ENCODE data around the gene HERC5. TPM values are rescaled to one million over a fixed set of nuclear protein-coding genes. Genes with fewer than 3 reads are reported as not detected.

Gene HERC5
- total RNA-seq, 1 experiment from 2014 or later, result 17.2 TPM

DNA sequence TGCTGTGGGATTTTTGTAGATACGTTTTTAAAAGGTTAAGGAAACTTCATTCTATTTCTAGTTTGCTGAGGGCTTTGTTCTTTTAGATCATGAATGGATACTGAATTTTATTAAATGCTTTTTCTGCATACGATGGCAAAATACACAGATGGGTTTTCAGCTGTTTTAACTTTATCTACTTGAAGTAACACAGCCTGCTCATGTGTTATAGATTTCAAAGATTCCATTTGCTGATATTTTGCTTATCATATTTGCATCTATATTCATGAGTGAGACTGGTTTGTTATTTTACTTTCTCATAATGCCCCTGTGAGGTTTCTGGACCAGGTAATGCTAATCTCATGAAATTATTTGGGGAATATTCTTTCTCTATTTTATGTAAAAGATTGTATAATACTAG is 34.5 kb upstream of the HERC5 start:
- no peaks in the 10 kb centered on the region for H3K9me3 ChIP-seq (ENCODE audit: control insufficient read depth, low read depth, low read length)
- no CpG with 5 or more reads among the region's 2 CpGs for WGBS (ENCODE audit: extremely low coverage, insufficient read length, low lambda C conversion rate)
- no peak overlapping the region for H2BK12ac ChIP-seq (ENCODE audit: insufficient read length, low read depth, low read length)
- no peak overlapping the region for H2BK15ac ChIP-seq (ENCODE audit: low read depth, low read length)
- no peak overlapping the region for H4K8ac ChIP-seq (replicated peaks; ENCODE audit: insufficient read length, low read depth, low read length)
- no peaks in the 10 kb centered on the region for H3K23me2 ChIP-seq (ENCODE audit: insufficient read length, low read depth, low read length, poor library complexity, severe bottlenecking)
- H2AK5ac ChIP-seq (ENCODE audit: insufficient read length, low read length), result no peak overlapping the region
- H4K91ac ChIP-seq (ENCODE audit: insufficient read length, low read depth, low read length), result no peak overlapping the region
- H3K56ac ChIP-seq (ENCODE audit: insufficient read length, low read depth, low read length), result no peak overlapping the region
- H3K18ac ChIP-seq (ENCODE audit: insufficient read length, low read depth, low read length), result no peak overlapping the region
- H3T11ph ChIP-seq (ENCODE audit: low read length), result no peak overlapping the region
- TF ChIP-seq, protein P1, sequence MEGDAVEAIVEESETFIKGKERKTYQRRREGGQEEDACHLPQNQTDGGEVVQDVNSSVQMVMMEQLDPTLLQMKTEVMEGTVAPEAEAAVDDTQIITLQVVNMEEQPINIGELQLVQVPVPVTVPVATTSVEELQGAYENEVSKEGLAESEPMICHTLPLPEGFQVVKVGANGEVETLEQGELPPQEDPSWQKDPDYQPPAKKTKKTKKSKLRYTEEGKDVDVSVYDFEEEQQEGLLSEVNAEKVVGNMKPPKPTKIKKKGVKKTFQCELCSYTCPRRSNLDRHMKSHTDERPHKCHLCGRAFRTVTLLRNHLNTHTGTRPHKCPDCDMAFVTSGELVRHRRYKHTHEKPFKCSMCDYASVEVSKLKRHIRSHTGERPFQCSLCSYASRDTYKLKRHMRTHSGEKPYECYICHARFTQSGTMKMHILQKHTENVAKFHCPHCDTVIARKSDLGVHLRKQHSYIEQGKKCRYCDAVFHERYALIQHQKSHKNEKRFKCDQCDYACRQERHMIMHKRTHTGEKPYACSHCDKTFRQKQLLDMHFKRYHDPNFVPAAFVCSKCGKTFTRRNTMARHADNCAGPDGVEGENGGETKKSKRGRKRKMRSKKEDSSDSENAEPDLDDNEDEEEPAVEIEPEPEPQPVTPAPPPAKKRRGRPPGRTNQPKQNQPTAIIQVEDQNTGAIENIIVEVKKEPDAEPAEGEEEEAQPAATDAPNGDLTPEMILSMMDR (conservative IDR thresholded peaks at IDR 0.05), result no peak
- no peak for DNase-seq
- H4K20me1 ChIP-seq (ENCODE audit: control insufficient read depth, insufficient read depth, insufficient read length), result no peaks in the 10 kb centered on the region
- Mint-ChIP-seq H3K4me3 (no peak overlapping the region), H3K4me1 (no peaks in the 10 kb centered on the region), H3K36me3 (ENCODE audit: insufficient read depth in 1 of 3, low read depth in 3 of 3) (no peaks in the 10 kb centered on the region), H3K27ac (no peak overlapping the region), H3K27me3 (ENCODE audit: low read depth) (no peaks in the 10 kb centered on the region), H3K9me3 (no peaks in the 10 kb centered on the region)
- no peak overlapping the region for H3K9ac ChIP-seq (ENCODE audit: extremely low read depth, insufficient read length, low read length)
- H2BK120ac ChIP-seq (ENCODE audit: low read depth, low read length, poor library complexity, severe bottlenecking), result no peak overlapping the region
- H3K4ac ChIP-seq (ENCODE audit: low read depth, low read length), result no peak overlapping the region
- no peak overlapping the region for H3K27ac ChIP-seq (ENCODE audit: insufficient read length, low read depth, low read length)
- no peaks in the 10 kb centered on the region for H3K4me1 ChIP-seq (ENCODE audit: insufficient read depth, low read length)
- H4K5ac ChIP-seq (ENCODE audit: insufficient read length, low read depth, low read length), result no peak overlapping the region
- H3K4me2 ChIP-seq (ENCODE audit: insufficient read depth, insufficient read length, low read length), result no peak overlapping the region
- no peak overlapping the region for H2BK5ac ChIP-seq (ENCODE audit: insufficient read length, low read length)
- no peaks in the 10 kb centered on the region for H3K27me3 ChIP-seq (ENCODE audit: insufficient read depth, low read length)
- no peak overlapping the region for H2AFZ ChIP-seq (ENCODE audit: low read length)
- H3K23ac ChIP-seq (ENCODE audit: insufficient read length, low read depth, low read length), result no peak overlapping the region
- H3K14ac ChIP-seq (ENCODE audit: insufficient read depth, low read length), result no peak overlapping the region
- H2BK20ac ChIP-seq (ENCODE audit: low read depth, low read length, poor library complexity, severe bottlenecking), result no peak overlapping the region
- H3K79me1 ChIP-seq (ENCODE audit: insufficient read depth, low read depth, low read length, poor library complexity, severe bottlenecking), result no peaks in the 10 kb centered on the region
- no peaks in the 10 kb centered on the region for H3K79me2 ChIP-seq (ENCODE audit: insufficient read depth, low read length)
